ENCODE results near the gene SLC13A3. TPM values are rescaled to one million over a fixed set of nuclear protein-coding genes. Genes with fewer than 3 reads are reported as not detected.

The SLC13A3 gene
- total RNA-seq, 4 donors from 2014 or later = 1.1 to 8.9 (median 4.2) TPM

- Histone ChIP-seq H3K27me3 (peaks cover 31% of the 10 kb centered on the region), H3K9me3 (no peaks in the 10 kb centered on the region), H3K4me1 (no peaks in the 10 kb centered on the region), H3K27ac (no peak overlapping the region), H3K36me3 (no peaks in the 10 kb centered on the region), H3K4me3 (no peak overlapping the region)
- no CpG with 5 or more reads among the region's 9 CpGs for WGBS
- no peak for DNase-seq (ENCODE audit: low spot score in 2 of 2)
- no peak for TF ChIP-seq POLR2AphosphoS5 (IDR thresholded peaks at IDR 0.05)
- TF ChIP-seq EP300 (IDR thresholded peaks at IDR 0.05) = no peak
- TF ChIP-seq, protein P1, sequence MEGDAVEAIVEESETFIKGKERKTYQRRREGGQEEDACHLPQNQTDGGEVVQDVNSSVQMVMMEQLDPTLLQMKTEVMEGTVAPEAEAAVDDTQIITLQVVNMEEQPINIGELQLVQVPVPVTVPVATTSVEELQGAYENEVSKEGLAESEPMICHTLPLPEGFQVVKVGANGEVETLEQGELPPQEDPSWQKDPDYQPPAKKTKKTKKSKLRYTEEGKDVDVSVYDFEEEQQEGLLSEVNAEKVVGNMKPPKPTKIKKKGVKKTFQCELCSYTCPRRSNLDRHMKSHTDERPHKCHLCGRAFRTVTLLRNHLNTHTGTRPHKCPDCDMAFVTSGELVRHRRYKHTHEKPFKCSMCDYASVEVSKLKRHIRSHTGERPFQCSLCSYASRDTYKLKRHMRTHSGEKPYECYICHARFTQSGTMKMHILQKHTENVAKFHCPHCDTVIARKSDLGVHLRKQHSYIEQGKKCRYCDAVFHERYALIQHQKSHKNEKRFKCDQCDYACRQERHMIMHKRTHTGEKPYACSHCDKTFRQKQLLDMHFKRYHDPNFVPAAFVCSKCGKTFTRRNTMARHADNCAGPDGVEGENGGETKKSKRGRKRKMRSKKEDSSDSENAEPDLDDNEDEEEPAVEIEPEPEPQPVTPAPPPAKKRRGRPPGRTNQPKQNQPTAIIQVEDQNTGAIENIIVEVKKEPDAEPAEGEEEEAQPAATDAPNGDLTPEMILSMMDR (IDR thresholded peaks at IDR 0.05) = no peak
- no peak for TF ChIP-seq POLR2A (IDR thresholded peaks at IDR 0.05)
Observed at GRCh38 chr20:46545827-46546138, 105.5 kb downstream of the SLC13A3 start.

- H3K27me3 ChIP-seq = peaks cover 31% of the 10 kb centered on the region
- H3K27ac ChIP-seq = no peak overlapping the region
- no peaks in the 10 kb centered on the region for H3K9me3 ChIP-seq
- WGBS = 90% methylated on average over 6 of the region's 14 CpGs
- H3K4me3 ChIP-seq = no peak overlapping the region
- DNase-seq (ENCODE audit: low spot score in 2 of 2) = no peak
- TF ChIP-seq POLR2A (IDR thresholded peaks at IDR 0.05) = no peak
- no peak for TF ChIP-seq POLR2AphosphoS5 (IDR thresholded peaks at IDR 0.05)
- TF ChIP-seq, protein P1 (IDR thresholded peaks at IDR 0.05) = no peak
- no peak for TF ChIP-seq EP300 (IDR thresholded peaks at IDR 0.05)
- no peaks in the 10 kb centered on the region for H3K4me1 ChIP-seq
- no peaks in the 10 kb centered on the region for H3K36me3 ChIP-seq
Observed at GRCh38 chr20:46545077-46545826, 106.0 kb downstream of the SLC13A3 start.

- Histone ChIP-seq H3K9me3 (no peaks in the 10 kb centered on the region), H3K36me3 (no peaks in the 10 kb centered on the region), H3K4me1 (no peaks in the 10 kb centered on the region), H3K4me3 (no peak overlapping the region), H3K27me3 (peaks cover 32% of the 10 kb centered on the region), H3K27ac (no peak overlapping the region)
- 90% methylated on average over 3 of the region's 3 CpGs for WGBS
- TF ChIP-seq EP300 (IDR thresholded peaks at IDR 0.05) = no peak
- TF ChIP-seq, protein P1 (IDR thresholded peaks at IDR 0.05) = no peak
- no peak for TF ChIP-seq POLR2AphosphoS5 (IDR thresholded peaks at IDR 0.05)
- no peak for TF ChIP-seq POLR2A (IDR thresholded peaks at IDR 0.05)
- DNase-seq (ENCODE audit: low spot score in 2 of 2) = no peak
Observed at GRCh38 chr20:46544576-46544975, 106.7 kb downstream of the SLC13A3 start.

- Histone ChIP-seq H3K4me3 (no peak overlapping the region), H3K4me1 (no peaks in the 10 kb centered on the region), H3K27ac (no peak overlapping the region), H3K9me3 (no peaks in the 10 kb centered on the region), H3K36me3 (no peaks in the 10 kb centered on the region), H3K27me3 (peaks cover 38% of the 10 kb centered on the region)
- TF ChIP-seq EP300 (IDR thresholded peaks at IDR 0.05) (no peak), POLR2A (IDR thresholded peaks at IDR 0.05) (no peak), POLR2AphosphoS5 (IDR thresholded peaks at IDR 0.05) (no peak)
- TF ChIP-seq, protein P1 (IDR thresholded peaks at IDR 0.05) = no peak
- DNase-seq (ENCODE audit: low spot score in 2 of 2) = no peak
- WGBS = 53% methylated on average over 1 of the region's 1 CpG
Observed at GRCh38 chr20:46543959-46544358, 107.3 kb downstream of the SLC13A3 start.

DNA sequence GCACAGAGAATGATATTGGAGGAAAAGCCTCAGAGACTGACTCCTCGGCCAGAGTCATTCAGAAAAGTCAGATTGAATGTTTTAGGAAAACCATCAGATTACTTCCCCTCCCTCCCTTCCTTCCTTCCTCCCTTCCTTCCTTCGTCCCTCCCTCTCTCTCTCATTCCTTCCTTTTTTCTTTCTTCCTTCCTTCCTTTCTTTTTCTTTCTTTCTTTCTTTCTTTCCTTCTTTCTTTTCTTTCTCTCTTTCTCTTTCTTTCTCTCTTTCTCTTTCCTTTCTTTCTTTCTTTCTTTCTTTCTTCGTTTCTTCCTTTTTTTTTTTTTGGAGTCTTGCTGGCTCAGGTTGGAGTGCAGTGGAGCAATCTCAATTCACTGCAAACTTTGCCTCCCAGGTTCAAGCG is 108.2 kb downstream of the SLC13A3 start:
- H3K36me3 ChIP-seq = no peaks in the 10 kb centered on the region
- no peak overlapping the region for H3K4me3 ChIP-seq
- H3K27ac ChIP-seq = no peak overlapping the region
- no peaks in the 10 kb centered on the region for H3K4me1 ChIP-seq
- DNase-seq (ENCODE audit: low spot score in 2 of 2) = no peak
- TF ChIP-seq EP300 (IDR thresholded peaks at IDR 0.05) = no peak
- TF ChIP-seq, protein P1 (IDR thresholded peaks at IDR 0.05) = no peak
- no peak for TF ChIP-seq POLR2AphosphoS5 (IDR thresholded peaks at IDR 0.05)
- no peak for TF ChIP-seq POLR2A (IDR thresholded peaks at IDR 0.05)
- peaks cover 41% of the 10 kb centered on the region for H3K27me3 ChIP-seq
- H3K9me3 ChIP-seq = no peaks in the 10 kb centered on the region
- WGBS = 81% methylated on average over 4 of the region's 4 CpGs

Data from suprapubic skin (tissue), 4 donors.